Measurements from ENCODE around the gene CIT.
"Not testable (repeated sequence)": the region's sequence is repeated elsewhere in the genome, so short reads cannot be mapped to it uniquely, and the experiment has no call there.

The CIT gene

DNA sequence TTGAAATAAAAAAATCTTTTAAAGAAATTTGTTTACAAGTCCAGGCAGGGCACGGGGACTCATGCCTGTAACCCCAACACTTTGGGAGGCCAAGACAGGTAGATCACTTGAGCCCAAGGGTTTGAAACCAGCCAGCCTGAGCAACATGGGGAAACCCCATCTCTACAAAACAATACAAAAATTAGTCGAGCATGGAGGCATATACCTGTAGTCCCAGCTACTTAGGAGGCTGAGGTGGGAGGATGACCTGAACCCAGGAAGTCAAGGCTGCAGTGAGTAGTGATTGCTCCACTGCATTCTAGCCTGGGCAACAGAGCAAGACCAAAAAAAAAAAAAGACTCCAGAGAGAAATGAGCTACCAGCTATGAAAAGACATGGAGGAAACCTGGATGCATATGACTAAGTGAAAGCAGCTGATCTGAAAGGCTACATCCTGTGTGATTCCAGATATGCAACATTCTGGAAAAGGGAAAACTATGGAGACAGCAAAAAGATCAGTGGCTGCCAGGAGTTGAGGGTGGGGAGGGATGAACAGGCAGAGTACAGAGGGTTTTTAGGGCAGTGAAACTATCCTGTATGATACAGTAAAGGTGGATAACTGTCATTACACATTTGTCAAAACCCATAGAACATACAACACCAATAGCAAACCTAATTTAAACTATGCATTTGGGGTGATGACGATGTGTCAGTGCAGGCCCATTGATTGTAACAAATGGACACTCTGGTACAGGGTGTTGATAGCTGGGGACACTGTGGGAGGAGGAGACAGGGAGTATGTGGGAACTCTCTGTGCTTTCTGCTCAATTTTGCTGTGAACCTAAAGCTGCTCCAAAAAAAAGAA, 149.3 kb downstream of the CIT start:
- no peak for DNase-seq

DNA sequence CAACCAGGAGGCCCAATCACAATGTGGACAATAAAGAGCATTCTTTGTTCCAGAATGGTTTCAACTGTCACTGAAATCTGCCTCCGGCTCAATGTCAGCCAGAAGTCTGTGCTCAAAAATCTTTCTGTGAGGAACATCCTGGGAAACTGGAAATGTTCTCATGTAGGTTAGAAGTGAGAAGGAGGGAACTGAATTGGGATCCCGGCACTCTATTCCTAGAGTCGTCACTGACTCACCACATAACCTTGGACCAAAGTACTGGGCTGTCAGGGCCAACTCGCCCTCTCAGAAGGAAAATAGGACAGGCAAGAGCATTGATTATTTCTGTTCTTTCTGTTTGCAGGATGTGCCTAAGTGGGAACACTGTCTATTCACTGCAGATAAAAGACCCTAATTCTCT, 151.6 kb downstream of the CIT start:
- DNase-seq: no peak

- DNase-seq: no peak
Observed at GRCh38 chr12:119721306-119721705, 155.8 kb downstream of the CIT start.

GRCh38 chr12:119720349-119720748, 156.8 kb downstream of the CIT start:
- no peak for DNase-seq

DNA sequence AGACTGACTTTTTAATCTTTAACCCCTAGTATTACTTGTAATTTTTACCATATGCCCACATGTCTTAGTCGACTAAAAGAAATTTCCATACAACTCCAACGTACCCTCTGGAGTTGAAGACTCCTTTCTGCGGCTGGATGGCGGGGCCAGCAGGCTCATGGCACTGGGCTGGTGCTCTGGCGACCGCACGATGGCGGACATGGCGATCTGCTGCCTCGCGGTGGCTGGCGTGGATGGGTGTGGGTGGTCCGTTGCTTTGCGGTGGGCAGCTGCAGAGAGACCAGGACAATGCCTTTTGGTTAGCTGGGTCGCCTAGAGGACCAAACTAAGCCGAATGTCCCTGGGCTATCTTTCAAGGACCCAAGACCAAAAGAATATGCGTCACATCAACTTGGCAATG, 159.0 kb downstream of the CIT start:
- no peak for DNase-seq

DNA sequence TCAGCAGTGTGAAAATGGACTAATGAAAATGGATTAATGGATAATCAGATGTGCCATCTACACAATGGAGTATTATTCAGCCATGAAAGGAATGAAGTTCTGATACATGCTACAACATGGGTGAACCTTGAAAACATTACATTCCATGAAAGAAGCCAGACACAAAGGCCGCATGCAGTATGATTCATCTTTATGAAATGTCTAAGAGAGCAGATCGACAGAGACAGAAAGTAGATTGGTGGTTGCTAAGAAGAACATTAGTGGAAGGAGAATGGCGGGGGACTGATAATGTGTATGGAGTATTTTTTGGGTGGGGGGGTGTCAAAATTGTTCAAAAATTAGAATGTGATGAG, 161.9 kb downstream of the CIT start:
- no peak for DNase-seq

DNA sequence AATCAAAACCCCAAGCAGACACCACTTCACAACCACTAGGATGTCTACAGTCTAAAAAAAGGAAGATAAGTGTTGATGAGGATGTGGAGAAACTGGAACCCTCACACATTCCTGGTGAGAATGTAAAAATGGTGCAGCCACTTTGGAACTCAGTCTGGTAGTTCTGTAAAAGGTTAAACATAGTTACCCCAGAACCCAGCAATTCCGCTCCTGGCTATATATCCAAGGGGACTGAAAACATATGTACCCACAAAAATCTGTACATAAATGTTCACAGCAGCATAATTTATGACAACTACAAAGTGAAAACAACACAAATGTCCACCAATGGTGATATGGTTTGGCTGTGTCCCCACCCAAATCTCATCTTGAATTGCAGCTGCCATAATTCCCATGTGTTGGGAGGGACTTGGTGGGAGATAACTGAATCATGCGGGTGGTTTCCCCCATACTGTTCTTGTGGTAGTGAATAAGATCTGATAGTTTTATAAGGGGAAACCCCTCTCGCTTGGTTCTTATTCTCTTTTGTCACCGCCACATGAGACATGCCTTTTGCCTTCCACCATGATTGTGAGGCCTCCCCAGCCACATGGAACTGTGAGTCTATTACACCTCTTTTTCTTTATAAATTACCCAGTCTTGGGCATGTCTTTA, 162.4 kb downstream of the CIT start:
- no peak for DNase-seq

DNA sequence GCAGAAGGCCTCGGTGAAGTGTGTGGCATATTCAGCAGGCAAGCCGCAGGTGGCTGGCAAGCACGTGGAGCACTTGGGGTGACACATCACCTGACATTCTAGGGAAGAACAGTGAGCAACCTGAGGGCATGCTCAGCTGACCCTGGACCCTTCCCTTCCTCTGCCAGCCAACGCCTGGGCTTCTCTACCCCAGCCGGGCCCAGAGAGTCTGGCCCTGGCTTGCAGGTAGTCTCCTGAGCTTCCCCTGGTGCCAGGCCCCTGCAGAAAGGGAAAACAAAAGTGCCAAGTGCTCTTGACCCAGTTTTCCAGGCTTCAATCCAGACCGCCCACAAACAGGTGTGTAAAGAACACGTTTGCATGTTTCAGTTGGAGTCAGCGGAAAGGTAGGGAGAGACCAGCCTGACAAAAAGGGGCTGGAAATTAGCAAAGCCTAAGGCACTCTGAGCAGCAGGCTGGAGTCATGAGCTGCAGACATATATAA, 163.5 kb downstream of the CIT start:
- DNase-seq: no peak

DNA sequence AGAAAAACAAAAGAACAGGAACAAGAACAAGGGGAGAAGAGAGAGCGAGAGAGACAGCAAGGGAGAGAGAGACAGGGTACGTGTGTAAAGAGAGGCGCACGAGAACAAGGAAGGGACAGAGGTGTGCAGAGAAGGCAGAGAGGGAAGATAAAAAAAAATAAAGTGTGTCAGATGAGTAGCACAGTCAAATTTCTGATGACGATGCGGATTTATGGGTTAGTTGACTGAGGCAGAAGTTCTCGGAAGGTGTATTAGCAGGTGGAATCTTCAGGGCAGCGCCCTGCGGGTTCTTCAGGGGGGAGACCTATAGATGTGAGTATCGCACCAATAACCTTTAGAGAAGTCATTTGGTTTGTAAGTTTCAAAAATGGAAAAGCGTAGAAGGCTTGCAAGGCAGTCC, 164.4 kb downstream of the CIT start:
- no peak for DNase-seq

- no peak for DNase-seq
Observed at GRCh38 chr12:119711693-119712092, 165.4 kb downstream of the CIT start.

- no peak for DNase-seq
Observed at GRCh38 chr12:119710965-119711551, 166.1 kb downstream of the CIT start.

GRCh38 chr12:119710374-119710964, 166.7 kb downstream of the CIT start:
- DNase-seq: no peak

DNA sequence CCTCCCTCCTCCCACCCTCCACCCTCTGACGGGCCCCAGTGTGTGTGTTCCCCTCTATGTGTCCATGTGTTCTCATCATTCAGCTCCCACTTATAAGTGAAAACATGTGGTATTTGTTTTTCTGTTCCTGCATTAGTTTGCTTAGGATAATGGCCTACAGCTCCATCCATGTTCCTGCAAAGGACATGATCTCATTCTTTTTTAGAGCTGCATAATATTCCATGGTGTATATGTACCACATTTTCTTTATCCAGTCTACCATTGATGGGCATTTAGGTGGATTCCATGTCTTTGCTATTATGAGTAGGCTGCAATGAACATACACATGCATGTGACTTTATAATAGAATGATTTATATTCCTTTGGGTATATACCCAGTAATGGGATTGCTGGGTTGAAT, 170.7 kb downstream of the CIT start:
- DNase-seq: not testable (repeated sequence)

DNA sequence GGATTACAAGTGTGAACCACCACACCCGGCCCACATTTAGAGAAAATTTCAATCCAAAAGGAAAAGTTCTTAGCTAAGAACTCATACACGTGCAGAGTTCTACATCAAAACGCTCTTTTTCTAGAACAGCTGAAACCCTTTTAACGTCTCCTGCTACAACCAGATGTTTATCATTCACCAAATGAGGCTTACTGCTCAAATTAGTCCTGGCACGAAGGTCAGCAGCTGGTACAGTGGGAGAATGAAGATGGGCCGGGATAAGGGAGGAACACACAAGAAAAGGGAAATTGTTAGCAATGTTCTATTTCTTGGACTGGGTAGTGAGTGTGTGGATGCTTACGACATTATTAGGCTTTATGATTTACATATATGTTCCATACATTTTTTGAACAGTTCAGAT, 171.9 kb downstream of the CIT start:
- DNase-seq: no peak

DNA sequence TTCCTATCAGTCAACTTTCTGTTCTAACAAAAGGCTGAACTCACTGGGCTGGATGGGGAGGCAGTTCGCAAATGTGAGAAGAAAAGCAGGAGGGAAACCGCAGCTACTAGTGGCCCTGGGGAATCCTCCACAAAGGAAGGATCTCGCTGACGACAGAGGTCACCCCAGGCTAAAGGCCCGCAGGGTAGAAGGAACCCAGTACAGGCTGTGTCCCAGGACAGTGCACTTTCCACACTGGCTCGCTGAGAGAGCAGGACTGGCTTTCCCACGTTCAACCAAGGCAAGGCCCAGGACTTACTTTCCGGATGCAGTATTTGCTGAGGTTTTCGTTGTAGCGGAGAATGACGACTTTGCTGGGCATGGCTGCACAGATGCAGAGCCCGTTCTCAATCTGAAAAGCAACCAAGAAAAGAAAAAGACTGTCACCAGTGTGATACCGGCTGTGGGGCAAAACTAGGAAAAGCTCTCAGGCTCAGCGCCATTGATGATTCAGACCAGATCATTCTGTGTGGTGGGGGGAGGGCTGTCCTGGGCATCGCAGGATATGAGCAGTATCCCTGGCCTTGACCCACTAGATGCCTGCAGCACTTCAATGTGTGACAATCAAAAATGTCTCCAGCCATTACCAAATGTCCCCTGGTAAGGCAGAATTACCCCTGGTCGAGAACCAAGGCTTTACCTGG, 172.9 kb downstream of the CIT start:
- no peak for DNase-seq

GRCh38 chr12:119700078-119700477, 177.0 kb downstream of the CIT start:
- DNase-seq: no peak

GRCh38 chr12:119699199-119699760, 177.8 kb downstream of the CIT start:
- no peak for DNase-seq

GRCh38 chr12:119696943-119697342, 180.2 kb downstream of the CIT start:
- DNase-seq: no peak

- DNase-seq: no peak
Observed at GRCh38 chr12:119695034-119695433, 182.1 kb downstream of the CIT start.

DNA sequence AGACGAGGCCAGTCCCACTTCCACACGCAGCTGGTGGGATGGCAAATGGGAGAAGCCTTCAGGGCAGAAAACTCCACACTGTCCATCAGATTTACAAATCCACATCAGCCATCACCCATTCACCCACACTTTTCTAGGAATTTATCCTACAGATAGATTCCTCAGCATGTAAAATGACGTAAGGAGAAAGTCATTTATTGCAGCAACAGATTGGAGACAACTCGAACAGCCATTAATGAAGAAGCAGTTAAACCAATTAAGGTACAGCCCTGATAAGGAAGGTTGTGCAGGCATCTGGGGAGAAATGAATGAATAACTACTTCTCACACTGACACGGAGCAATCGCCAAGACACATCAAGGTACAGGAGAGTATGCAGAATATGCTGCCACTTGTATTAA, 183.0 kb downstream of the CIT start:
- DNase-seq: no peak

GRCh38 chr12:119693511-119693910, 183.6 kb downstream of the CIT start:
- DNase-seq: no peak

GRCh38 chr12:119692997-119693396, 184.1 kb downstream of the CIT start:
- DNase-seq: no peak

DNA sequence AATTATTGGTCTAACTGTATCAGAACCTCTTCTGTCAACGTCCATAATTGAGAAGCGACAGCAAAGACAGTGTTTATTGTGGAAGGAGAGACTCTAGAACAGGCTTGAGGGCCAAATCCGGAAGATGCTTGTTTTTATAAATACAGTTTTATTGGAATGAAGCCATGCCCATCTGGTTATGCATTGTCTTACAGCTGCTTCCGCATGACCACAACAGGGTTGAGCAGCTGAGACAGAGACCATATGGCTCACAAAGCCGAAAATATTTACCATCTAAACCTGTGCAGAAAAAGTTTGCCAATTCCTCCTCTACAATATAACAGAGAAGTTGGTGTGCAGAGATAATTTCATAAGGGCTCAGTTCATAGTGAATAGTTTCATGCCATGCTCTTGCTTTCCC, 184.7 kb downstream of the CIT start:
- no peak for DNase-seq

Measured in activated T-cell treated with anti-CD3 and anti-CD28 coated beads, Interleukin-2, amount 50 U/mL, for 1 hour (primary cell).